ENCODE data around the gene TUBAL3. TPM values are rescaled to one million over a fixed set of nuclear protein-coding genes. Genes with fewer than 3 reads are reported as not detected.

Gene TUBAL3
- total RNA-seq, 1 donor from 2014 or later, result not detected

- Mint-ChIP-seq H3K27ac (ENCODE audit: unreplicated experiment) (no peak overlapping the region), H3K27me3 (ENCODE audit: unreplicated experiment) (no peaks in the 10 kb centered on the region), H3K36me3 (ENCODE audit: unreplicated experiment) (no peaks in the 10 kb centered on the region), H3K9me3 (ENCODE audit: unreplicated experiment) (no peaks in the 10 kb centered on the region), H3K4me3 (ENCODE audit: unreplicated experiment) (no peak overlapping the region), H3K4me1 (ENCODE audit: low read depth, unreplicated experiment) (peaks cover 2% of the 10 kb centered on the region)
- TF ChIP-seq CTCF (IDR thresholded peaks at IDR 0.05; ENCODE audit: partially characterized antibody, unreplicated experiment), result no peak
- DNase-seq, result no peak
These were observed 48.3 kb downstream of the TUBAL3 start for GRCh38 chr10:5356302-5356763.

GRCh38 chr10:5355594-5356301, 48.9 kb downstream of the TUBAL3 start:
- H3K4me1 Mint-ChIP-seq (ENCODE audit: low read depth, unreplicated experiment), result peaks cover 2% of the 10 kb centered on the region
- H3K36me3 Mint-ChIP-seq (ENCODE audit: unreplicated experiment), result no peaks in the 10 kb centered on the region
- H3K9me3 Mint-ChIP-seq (ENCODE audit: unreplicated experiment), result no peaks in the 10 kb centered on the region
- no peak overlapping the region for H3K4me3 Mint-ChIP-seq (ENCODE audit: unreplicated experiment)
- no peak for DNase-seq
- H3K27ac Mint-ChIP-seq (ENCODE audit: unreplicated experiment), result no peak overlapping the region
- TF ChIP-seq CTCF (IDR thresholded peaks at IDR 0.05; ENCODE audit: partially characterized antibody, unreplicated experiment), result no peak
- no peaks in the 10 kb centered on the region for H3K27me3 Mint-ChIP-seq (ENCODE audit: unreplicated experiment)

GRCh38 chr10:5354068-5354467, 50.6 kb downstream of the TUBAL3 start:
- no peaks in the 10 kb centered on the region for H3K9me3 Mint-ChIP-seq (ENCODE audit: unreplicated experiment)
- DNase-seq, result no peak
- H3K4me3 Mint-ChIP-seq (ENCODE audit: unreplicated experiment), result no peak overlapping the region
- no peaks in the 10 kb centered on the region for H3K27me3 Mint-ChIP-seq (ENCODE audit: unreplicated experiment)
- no peaks in the 10 kb centered on the region for H3K36me3 Mint-ChIP-seq (ENCODE audit: unreplicated experiment)
- H3K27ac Mint-ChIP-seq (ENCODE audit: unreplicated experiment), result no peak overlapping the region
- no peak for TF ChIP-seq CTCF (IDR thresholded peaks at IDR 0.05; ENCODE audit: partially characterized antibody, unreplicated experiment)
- H3K4me1 Mint-ChIP-seq (ENCODE audit: low read depth, unreplicated experiment), result no peaks in the 10 kb centered on the region

- H3K36me3 Mint-ChIP-seq (ENCODE audit: unreplicated experiment), result no peaks in the 10 kb centered on the region
- no peak for TF ChIP-seq CTCF (IDR thresholded peaks at IDR 0.05; ENCODE audit: partially characterized antibody, unreplicated experiment)
- DNase-seq, result no peak
- peaks cover 2% of the 10 kb centered on the region for H3K4me1 Mint-ChIP-seq (ENCODE audit: low read depth, unreplicated experiment)
- no peaks in the 10 kb centered on the region for H3K27me3 Mint-ChIP-seq (ENCODE audit: unreplicated experiment)
- H3K9me3 Mint-ChIP-seq (ENCODE audit: unreplicated experiment), result no peaks in the 10 kb centered on the region
- H3K27ac Mint-ChIP-seq (ENCODE audit: unreplicated experiment), result no peak overlapping the region
- H3K4me3 Mint-ChIP-seq (ENCODE audit: unreplicated experiment), result no peak overlapping the region
These were observed 55.3 kb downstream of the TUBAL3 start for GRCh38 chr10:5349362-5349761.

GRCh38 chr10:5346881-5347280, 57.7 kb downstream of the TUBAL3 start:
- peaks cover 2% of the 10 kb centered on the region for H3K4me1 Mint-ChIP-seq (ENCODE audit: low read depth, unreplicated experiment)
- H3K27me3 Mint-ChIP-seq (ENCODE audit: unreplicated experiment), result no peaks in the 10 kb centered on the region
- no peak for TF ChIP-seq CTCF (IDR thresholded peaks at IDR 0.05; ENCODE audit: partially characterized antibody, unreplicated experiment)
- DNase-seq, result no peak
- H3K9me3 Mint-ChIP-seq (ENCODE audit: unreplicated experiment), result no peaks in the 10 kb centered on the region
- H3K27ac Mint-ChIP-seq (ENCODE audit: unreplicated experiment), result no peak overlapping the region
- no peak overlapping the region for H3K4me3 Mint-ChIP-seq (ENCODE audit: unreplicated experiment)
- no peaks in the 10 kb centered on the region for H3K36me3 Mint-ChIP-seq (ENCODE audit: unreplicated experiment)
